ENCODE results near the gene LEAP2. TPM values are rescaled to one million over a fixed set of nuclear protein-coding genes. Genes with fewer than 3 reads are reported as not detected.

The LEAP2 gene
- total and polyA plus RNA-seq, 2 of the 4 experiments (the other 2 are of a cell fraction) = under 0.01 to 0.36 TPM

GRCh38 chr5:132839426-132840301 lies 33.8 kb upstream of the LEAP2 start:
- Histone ChIP-seq H3K9me3 (ENCODE audit: control insufficient read depth, insufficient read depth, low read length) (no peaks in the 10 kb centered on the region), H2BK15ac (ENCODE audit: low read depth, low read length) (peak overlapping the region; percentile 86; the same call in 2 of the 3 replicates), H3K4me1 (ENCODE audit: control insufficient read depth, insufficient read depth, low read length) (peaks cover 19% of the 10 kb centered on the region), H3K4me2 (ENCODE audit: low read depth, low read length) (peak overlapping the region; percentile 86), H3K4me3 (ENCODE audit: insufficient read depth, low read depth, low read length) (no peak overlapping the region), H2AK5ac (ENCODE audit: low read depth, low read length) (peak overlapping the region; percentile 28), H2BK20ac (ENCODE audit: low read depth, low read length) (peak overlapping the region; percentile 83), H3K18ac (ENCODE audit: low read depth, low read length) (peak overlapping the region; percentile 92), H3K9me1 (ENCODE audit: insufficient read depth, low read length) (peaks cover 7% of the 10 kb centered on the region), H3K36me3 (ENCODE audit: control insufficient read depth, insufficient read depth, low read length) (no peaks in the 10 kb centered on the region), H4K5ac (ENCODE audit: low read depth, low read length) (peak overlapping the region; percentile 95), H4K91ac (ENCODE audit: insufficient read depth, low read depth, low read length) (peak overlapping the region; percentile 84), H2BK120ac (ENCODE audit: low read depth, low read length) (peak overlapping the region; percentile 92), H3K56ac (ENCODE audit: extremely low read depth, insufficient read depth, low read length) (peak overlapping the region; percentile 74), H3K14ac (replicated peaks; ENCODE audit: low read depth, low read length) (peak overlapping the region; percentile 74), H2BK5ac (ENCODE audit: low read depth, low read length, poor library complexity, severe bottlenecking) (peak overlapping the region; percentile 93), H3K4ac (ENCODE audit: low read depth, low read length) (peak overlapping the region; percentile 90), H2AK9ac (replicated peaks; ENCODE audit: low read depth, low read length, poor library complexity) (peak overlapping the region; percentile 65), H2AFZ (replicated peaks; ENCODE audit: low read length, poor library complexity) (peak overlapping the region; percentile 89), H3K27ac (ENCODE audit: insufficient read depth, low read length) (peak overlapping the region; percentile 95), H3K9ac (ENCODE audit: low read depth, low read length) (peak overlapping the region; percentile 60), H3K23ac (ENCODE audit: low read depth, low read length) (peak overlapping the region; percentile 68; the same call in 1 of the 2 replicates), H4K20me1 (ENCODE audit: insufficient read depth, low read length) (no peaks in the 10 kb centered on the region), H3K79me1 (ENCODE audit: low read depth in 1 of 2, low read length in 2 of 2) (no peaks in the 10 kb centered on the region), H3K27me3 (ENCODE audit: control insufficient read depth, insufficient read depth, low read length) (no peaks in the 10 kb centered on the region), H4K8ac (ENCODE audit: low read depth in 2 of 2, low read length in 2 of 2) (peak overlapping the region; percentile 46 to 89)
- WGBS, 2 experiments (ENCODE audit: extremely low coverage in 2 of 2, insufficient read length in 1 of 2) = 20% methylated on average over 1 of the region's 8 CpGs; no CpG with 5 or more reads in 1 of the 2 experiments
- POLR2A ChIA-PET (ENCODE audit: unreplicated experiment) = interaction anchor here (1.0 kb wide), 1 partner anchor 44 kb away, joined by 3 read pairs; no protein-coding TSS in a partner anchor
- DNase-seq (peak; percentile 87), ATAC-seq (ENCODE audit: low read depth) (peak; percentile 97)
- CTCF ChIA-PET = interaction anchor here (0.7 to 1.0 kb wide), 2 partner anchors 43 to 305 kb away, joined by 3 read pairs; no protein-coding TSS in a partner anchor
- in situ Hi-C loops (cut with MboI; ENCODE audit: low sequenced_read_pairs) (no loop called here), dilution Hi-C loops (cut with HindIII; ENCODE audit: low sequenced_read_pairs, unreplicated experiment) (no loop called here), intact Hi-C loops (cut with micrococcal nuclease) (no loop called here)
- BruUV-seq (replicated peaks) = no TSS peak
- peak; percentile 62 for TF ChIP-seq CEBPB (IDR thresholded peaks at IDR 0.05; ENCODE audit: low read depth, low read length)
- no peak for TF ChIP-seq MAFK (IDR thresholded peaks at IDR 0.05; ENCODE audit: low read depth, low read length)
- TF ChIP-seq BHLHE40 (IDR thresholded peaks at IDR 0.05; ENCODE audit: low read depth, low read length) = peak; percentile 66
- TF ChIP-seq FOS (IDR thresholded peaks at IDR 0.05; ENCODE audit: low read depth, low read length) = 0 out of 2 replicates have a peak, but pooled peaks have one; percentile 26
- TF ChIP-seq MXI1 (IDR thresholded peaks at IDR 0.05; ENCODE audit: borderline replicate concordance, low read depth, low read length) = no peak
